NOMO-1 treated with dmso at 0.1 percent for 144 hours (cell line): Measurements from ENCODE around the gene DCK.

ENCODE experiments used
- DNase-seq: peaks from one replicate; lab custom pipeline; 2025; ENCODE audit not compliant: unreplicated experiment; lab: John Stamatoyannopoulos, UW

Gene DCK

GRCh38 chr4:70993181-70994068, at the start of gene DCK:
Gene DCK, plus strand, starts transcription at chr4:70993649. Its CDS starts 187 bp downstream, at chr4:70993836.
- peak; percentile 92 for DNase-seq

DNA sequence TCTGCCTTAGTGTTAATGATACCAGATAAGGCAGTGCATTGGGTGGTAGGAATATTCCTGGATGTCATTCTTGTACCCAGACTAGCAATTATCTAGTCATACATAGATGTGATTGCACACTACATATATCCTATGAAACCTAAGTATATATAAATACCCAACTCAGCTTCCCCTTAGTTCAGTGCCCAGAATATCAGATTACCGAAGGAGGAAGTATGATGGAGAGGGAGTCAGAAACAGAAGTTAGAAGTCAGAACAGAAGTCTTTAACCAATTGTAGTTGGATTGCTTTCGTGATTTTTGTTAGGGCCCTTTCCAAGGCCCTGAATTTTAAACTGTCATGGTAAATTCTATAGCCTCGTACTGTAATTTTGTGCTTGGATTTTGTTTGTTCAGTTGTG, 48.4 kb upstream of the DCK start:
- peak; percentile 78 for DNase-seq

GRCh38 chr4:70945452-70946055, 47.9 kb upstream of the DCK start:
- DNase-seq, result no peak

GRCh38 chr4:70946939-70947338, 46.5 kb upstream of the DCK start:
- peak; percentile 42 for DNase-seq

GRCh38 chr4:70948665-70949260, 44.7 kb upstream of the DCK start:
- no peak for DNase-seq

GRCh38 chr4:70954032-70954431, 39.4 kb upstream of the DCK start:
- no peak for DNase-seq

- no peak for DNase-seq
Observed at GRCh38 chr4:70956549-70957210, 36.8 kb upstream of the DCK start.

DNA sequence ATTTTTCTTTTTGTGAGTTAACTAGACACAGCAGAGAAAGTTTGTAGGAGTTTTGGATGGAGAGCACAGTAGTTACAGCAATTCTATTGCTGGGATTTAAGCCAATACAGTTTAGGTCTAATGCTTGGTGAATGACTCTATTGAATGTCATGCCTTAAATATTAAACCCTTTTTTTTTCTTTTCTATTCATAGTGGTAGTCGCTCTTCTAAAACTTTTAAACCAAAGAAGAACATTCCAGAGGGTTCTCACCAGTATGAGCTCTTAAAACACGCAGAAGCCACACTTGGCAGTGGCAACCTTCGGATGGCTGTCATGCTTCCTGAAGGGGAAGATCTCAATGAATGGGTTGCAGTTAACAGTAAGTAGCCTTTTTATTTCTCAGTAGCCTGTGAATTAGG, 34.8 kb upstream of the DCK start:
- DNase-seq, result no peak

DNA sequence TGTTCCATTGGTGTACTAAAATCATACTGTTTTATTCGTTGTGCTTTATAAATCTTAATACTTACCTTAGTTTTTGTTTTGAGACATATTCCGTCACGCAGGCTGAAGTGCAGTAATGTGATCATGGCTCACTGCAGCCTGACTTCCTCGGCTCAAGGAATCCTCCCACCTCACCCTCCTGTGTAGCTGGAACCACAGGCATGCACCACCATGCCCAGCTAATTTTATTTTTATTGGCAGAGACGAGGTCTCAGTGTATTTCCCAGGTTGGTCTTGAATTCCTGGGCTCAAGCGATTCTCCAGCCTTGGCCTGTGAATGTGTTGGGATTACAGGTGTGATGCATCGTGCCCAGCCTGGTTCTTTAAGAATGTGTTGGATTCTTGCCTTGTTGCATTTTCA, 24.4 kb upstream of the DCK start:
- no peak for DNase-seq

- no peak for DNase-seq
Observed at GRCh38 chr4:70976252-70976651, 17.2 kb upstream of the DCK start.

GRCh38 chr4:70979445-70980008, 13.9 kb upstream of the DCK start:
- DNase-seq, result peak; percentile 39

GRCh38 chr4:70980196-70980595, 13.3 kb upstream of the DCK start:
- no peak for DNase-seq

DNA sequence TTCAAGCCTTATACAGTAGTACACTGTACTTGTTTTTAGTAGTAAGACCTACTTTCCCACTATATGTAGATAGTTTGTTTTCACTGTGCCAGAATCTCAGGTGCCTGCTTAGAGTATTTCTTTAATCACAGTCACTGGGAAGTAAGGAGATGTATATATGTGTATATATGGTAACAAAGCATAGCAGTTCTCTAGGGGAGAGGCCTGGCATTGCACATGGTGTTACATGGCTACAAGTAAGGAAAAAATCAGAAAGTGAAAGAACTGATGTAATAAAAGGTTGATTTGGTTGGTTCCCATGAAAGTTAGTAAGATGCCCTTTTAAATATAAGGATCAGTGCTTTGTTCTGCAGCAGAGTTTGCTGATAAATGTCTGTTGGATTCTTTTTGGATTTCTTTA, 9.3 kb upstream of the DCK start:
- DNase-seq, result no peak

DNA sequence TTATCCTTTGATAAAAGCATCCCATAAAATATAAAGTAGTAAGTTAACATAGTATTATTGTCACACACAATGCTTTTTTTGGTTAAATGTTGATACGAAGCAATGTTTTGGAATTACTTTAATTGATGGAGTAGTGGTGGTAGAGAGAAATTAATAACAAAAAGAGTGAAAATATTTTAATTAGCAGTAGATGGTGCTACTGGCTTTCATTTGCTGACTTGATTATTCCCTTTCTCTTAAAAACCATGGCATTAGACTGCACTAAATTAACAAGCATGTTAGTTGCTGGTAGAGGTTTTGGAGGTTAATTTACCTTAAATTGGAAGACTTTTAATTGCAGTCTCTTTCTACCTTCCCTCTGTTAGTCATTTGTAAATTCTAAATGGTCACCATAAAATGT, 8.9 kb upstream of the DCK start:
- DNase-seq, result no peak

DNA sequence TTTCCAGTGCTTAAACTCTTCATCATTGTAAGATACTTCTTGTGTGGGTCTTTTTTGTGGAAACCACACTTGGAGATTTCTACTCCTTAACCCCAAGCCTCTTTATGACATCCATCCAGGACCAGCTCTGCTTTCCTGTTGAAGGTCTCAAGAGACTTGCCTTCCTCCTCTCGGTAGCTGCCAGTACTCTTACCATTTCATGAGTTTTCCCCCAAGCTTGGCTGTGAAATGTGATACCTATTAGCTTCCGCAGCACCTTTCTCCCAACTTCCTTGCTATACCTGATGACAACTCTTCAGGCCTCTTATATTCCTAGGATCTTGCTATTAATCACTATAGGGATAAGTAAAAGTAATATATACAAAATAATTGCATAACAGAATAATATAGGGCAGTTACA, 1.9 kb upstream of the DCK start:
- DNase-seq, result no peak

GRCh38 chr4:70992391-70992881, 1.0 kb upstream of the DCK start:
- no peak for DNase-seq

GRCh38 chr4:70994069-70994366, 569 bp downstream of the DCK start:
- DNase-seq, result no peak

- DNase-seq, result peak; percentile 49
Observed at GRCh38 chr4:70994387-70995099, 1.1 kb downstream of the DCK start.

DNA sequence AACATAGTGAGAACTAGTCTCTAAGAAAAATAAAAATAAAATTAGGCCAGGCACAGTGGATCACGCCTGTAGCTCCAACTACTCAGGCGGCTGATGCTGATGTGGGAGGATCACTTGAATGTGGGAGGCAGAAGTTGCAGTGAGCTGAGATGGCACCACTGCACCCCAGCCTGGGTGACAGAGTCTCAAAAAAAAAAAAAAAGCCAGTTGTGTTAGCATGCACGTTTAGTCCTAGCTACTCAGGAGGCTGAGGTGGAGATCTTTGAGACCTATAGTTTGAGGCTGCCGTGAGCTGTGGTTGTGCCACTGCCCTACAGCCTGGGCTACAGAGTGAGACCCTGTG, 2.5 kb downstream of the DCK start:
- DNase-seq, result no peak

- peak; percentile 18 for DNase-seq
Observed at GRCh38 chr4:70997036-70997435, 3.6 kb downstream of the DCK start.

GRCh38 chr4:70997546-70997945, 4.1 kb downstream of the DCK start:
- DNase-seq, result no peak
